ENCODE measurements around the gene TOP2B.

DNA sequence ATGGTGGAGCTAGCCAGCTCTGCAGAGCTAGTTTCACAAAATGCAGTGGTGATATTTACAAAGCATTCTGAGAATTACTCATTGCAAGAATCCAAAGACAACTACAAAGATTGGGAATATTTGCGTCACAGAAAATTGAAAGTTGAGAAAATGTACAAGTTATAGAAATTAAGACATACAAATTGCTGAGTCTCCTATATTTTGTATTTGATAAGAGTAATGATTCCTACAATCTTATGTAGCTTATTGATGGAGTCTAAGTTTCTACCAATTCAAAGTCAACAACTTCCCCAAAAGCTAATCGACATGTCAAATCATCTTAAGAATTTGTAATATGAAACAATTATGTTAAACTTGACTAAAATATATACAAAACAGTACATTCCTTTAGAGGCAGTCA is 46.4 kb upstream of the TOP2B start:
- TF ChIP-seq, protein P1, sequence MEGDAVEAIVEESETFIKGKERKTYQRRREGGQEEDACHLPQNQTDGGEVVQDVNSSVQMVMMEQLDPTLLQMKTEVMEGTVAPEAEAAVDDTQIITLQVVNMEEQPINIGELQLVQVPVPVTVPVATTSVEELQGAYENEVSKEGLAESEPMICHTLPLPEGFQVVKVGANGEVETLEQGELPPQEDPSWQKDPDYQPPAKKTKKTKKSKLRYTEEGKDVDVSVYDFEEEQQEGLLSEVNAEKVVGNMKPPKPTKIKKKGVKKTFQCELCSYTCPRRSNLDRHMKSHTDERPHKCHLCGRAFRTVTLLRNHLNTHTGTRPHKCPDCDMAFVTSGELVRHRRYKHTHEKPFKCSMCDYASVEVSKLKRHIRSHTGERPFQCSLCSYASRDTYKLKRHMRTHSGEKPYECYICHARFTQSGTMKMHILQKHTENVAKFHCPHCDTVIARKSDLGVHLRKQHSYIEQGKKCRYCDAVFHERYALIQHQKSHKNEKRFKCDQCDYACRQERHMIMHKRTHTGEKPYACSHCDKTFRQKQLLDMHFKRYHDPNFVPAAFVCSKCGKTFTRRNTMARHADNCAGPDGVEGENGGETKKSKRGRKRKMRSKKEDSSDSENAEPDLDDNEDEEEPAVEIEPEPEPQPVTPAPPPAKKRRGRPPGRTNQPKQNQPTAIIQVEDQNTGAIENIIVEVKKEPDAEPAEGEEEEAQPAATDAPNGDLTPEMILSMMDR (IDR thresholded peaks at IDR 0.05) = no peak
- no peak for TF ChIP-seq POLR2A (IDR thresholded peaks at IDR 0.05)

Data from uterus (tissue), 2 donors.